HCT116 (cell line): ENCODE data around the gene USF1. TPM values are rescaled to one million over a fixed set of nuclear protein-coding genes. Genes with fewer than 3 reads are reported as not detected.

Experiments
- ATAC-seq: fragments of 200-7000 bp; cut with Tn5 transposase; 2 replicates; pipeline ENCODE4 v1.9.1; 2020; ENCODE audit warnings: mild to moderate bottlenecking, moderate library complexity
- BruUV-seq: library from RNA; stranded (reverse); fragments of 400-500 nt; replicated peaks from 2 replicates; lab custom pipeline; 2021; lab: Mats Ljungman, UMichigan
- CTCF ChIA-PET: fragments of 300-600 bp; sonication (Branson Sonifier 250); formaldehyde crosslinking; loops from one replicate; lab custom pipeline; 2021; ENCODE audit warnings: antibody characterized with exemption; lab: Charles Lee
- POLR2A ChIA-PET: fragments of 300-600, 350-600 bp; sonication (Branson Sonifier 250); formaldehyde crosslinking; loops from one replicate; lab custom pipeline; 2021; ENCODE audit warnings: antibody characterized with exemption; lab: Charles Lee
- RAD21 ChIA-PET, 2 experiments: fragments of 300-600 bp; sonication (Branson Sonifier 250); formaldehyde crosslinking; loops; one replicate each; lab custom pipeline; 2023; ENCODE audit warnings: low total read pairs in 2 of 2; ENCODE audit not compliant: uncharacterized antibody in 2 of 2, unreplicated experiment in 2 of 2, low non-redundant PET in 1 of 2; lab: Charles Lee
- DNase-seq: peaks from one replicate; pipeline ENCODE4 v3.0.0-alpha.2; 2010; ENCODE audit warnings: low read depth, low spot score
- H2AFZ ChIP-seq: fragments of 200-600 bp; shearing (Covaris generic), sonication (generic); 2 replicates; pipeline ENCODE4 v1.6.1; 2017; ENCODE audit warnings: low read depth, mixed run types, mixed read lengths, antibody characterized with exemption, low read length; ENCODE audit not compliant: poor library complexity, severe bottlenecking
- H3K27ac ChIP-seq: 2 replicates; pipeline ENCODE4 v1.5.1; 2012; ENCODE audit warnings: low read depth, low read length
- H3K27me3 ChIP-seq: fragments of 200-600 bp; sonication (generic); 2 replicates; pipeline ENCODE4 v1.6.1; 2016; ENCODE audit warnings: mixed run types, low read length, mixed read lengths; ENCODE audit not compliant: insufficient read depth
- H3K36me3 ChIP-seq, 2 experiments: fragments of 200-500 bp in 1 of 2; fragments of 200-600 bp in 1 of 2; sonication (Bioruptor generic) in 1 of 2; sonication (generic) in 1 of 2; 2 replicates each; pipeline versions ENCODE4 v1.5.1 to v1.6.1; 2014 to 2016; ENCODE audit warnings: low read length in 2 of 2, inconsistent platforms in 1 of 2, mixed read lengths in 1 of 2, mixed run types in 1 of 2; ENCODE audit not compliant: insufficient read depth in 2 of 2, control insufficient read depth in 1 of 2
- H3K4me1 ChIP-seq, 2 experiments: fragments of 200-600 bp in 1 of 2; sonication (generic) in 1 of 2; 2 replicates each; pipeline versions ENCODE4 v1.5.1 to v1.6.1; 2012 to 2017; ENCODE audit warnings: low read length in 2 of 2, inconsistent platforms in 1 of 2, mild to moderate bottlenecking in 1 of 2, mixed read lengths in 1 of 2, mixed run types in 1 of 2, moderate library complexity in 1 of 2; ENCODE audit not compliant: insufficient read depth in 2 of 2, control insufficient read depth in 1 of 2
- H3K4me2 ChIP-seq: fragments of 200-600 bp; sonication (generic); 2 replicates; pipeline ENCODE4 v1.6.1; 2017; ENCODE audit warnings: mixed run types, low read length, mixed read lengths
- H3K4me3 ChIP-seq, 2 experiments: fragments of 200-600 bp in 1 of 2; sonication (generic) in 1 of 2; replicated peaks in 1 of 2; 2 replicates each; pipeline ENCODE4 v1.5.1; 2011 to 2016; ENCODE audit warnings: low read length in 2 of 2, control low read depth in 1 of 2, low read depth in 1 of 2, mild to moderate bottlenecking in 1 of 2, mixed read lengths in 1 of 2, mixed run types in 1 of 2
- H3K79me2 ChIP-seq: fragments of 200-600 bp; sonication (generic); 2 replicates; pipeline ENCODE4 v1.6.1; 2017; ENCODE audit warnings: mild to moderate bottlenecking, mixed run types, low read length, moderate library complexity, mixed read lengths; ENCODE audit not compliant: insufficient read depth
- H3K9ac ChIP-seq: fragments of 200-600 bp; sonication (generic); 2 replicates; pipeline ENCODE4 v1.6.1; 2016; ENCODE audit warnings: low read length, mixed read lengths
- H3K9me2 ChIP-seq: fragments of 200-600 bp; sonication (generic), shearing (Covaris generic); 2 replicates; pipeline ENCODE4 v1.6.1; 2017; ENCODE audit warnings: mixed run types, mild to moderate bottlenecking, moderate library complexity; ENCODE audit not compliant: insufficient read depth
- H3K9me3 ChIP-seq, 2 experiments: fragments of 200-500 bp in 1 of 2; fragments of 200-600 bp in 1 of 2; sonication (Bioruptor generic) in 1 of 2; sonication (generic) in 1 of 2; 2 replicates each; pipeline ENCODE4 v1.6.1; 2014 to 2017; ENCODE audit warnings: low read length in 2 of 2, mixed read lengths in 2 of 2, inconsistent platforms in 1 of 2, low read depth in 1 of 2, mild to moderate bottlenecking in 1 of 2, mixed run types in 1 of 2, moderate library complexity in 1 of 2; ENCODE audit not compliant: control insufficient read depth in 1 of 2, insufficient read depth in 1 of 2
- H4K20me1 ChIP-seq: fragments of 200-600 bp; sonication (generic), shearing (Covaris generic); 2 replicates; pipeline ENCODE4 v1.6.1; 2017; ENCODE audit warnings: mixed run types, mild to moderate bottlenecking, moderate library complexity; ENCODE audit not compliant: insufficient read depth
- FOSL1 ChIP-seq: IDR thresholded peaks from 2 replicates; pipeline ENCODE4 v1.6.1; 2012; ENCODE audit warnings: low read depth
- JUND ChIP-seq: IDR thresholded peaks from 2 replicates; pipeline ENCODE4 v1.6.1; 2012
- RAD21 ChIP-seq: IDR thresholded peaks from 2 replicates; pipeline ENCODE4 v1.6.1; 2012; ENCODE audit warnings: low read depth, mild to moderate bottlenecking
- SP1 ChIP-seq: IDR thresholded peaks from 2 replicates; pipeline ENCODE4 v1.6.1; 2012; ENCODE audit warnings: low read depth
- TCF7L2 ChIP-seq: IDR thresholded peaks from 2 replicates; pipeline ENCODE4 v1.7.0; 2011; ENCODE audit warnings: borderline replicate concordance, inconsistent platforms; ENCODE audit not compliant: insufficient read depth, insufficient read length; ENCODE audit errors: extremely low read depth
- YY1 ChIP-seq: IDR thresholded peaks from 2 replicates; pipeline ENCODE4 v1.6.1; 2011; ENCODE audit warnings: low read length, low read depth, moderate library complexity, mild to moderate bottlenecking; ENCODE audit not compliant: insufficient replicate concordance; ENCODE audit errors: extremely low read depth
- ZFX ChIP-seq: fragments of 450-650 bp; IDR thresholded peaks from 2 replicates; pipeline ENCODE4 v1.6.1; 2017
- ZNF274 ChIP-seq: fragments of 200-500 bp; sonication (Bioruptor generic); IDR thresholded peaks from 2 replicates; pipeline ENCODE4 v1.6.1; 2014; ENCODE audit warnings: mild to moderate bottlenecking, low read depth, low read length, inconsistent platforms
- intact Hi-C: fragments of 100-400 bp; cut with micrococcal nuclease; formaldehyde crosslinking; loops from 2 replicates; pipeline ENCODE4 v1.10.0; 2022
- total RNA-seq: library from RNA; stranded (reverse); gene quantifications from one replicate; pipeline ENCODE4 v1.2.1, GENCODE V29; 2021; ENCODE audit not compliant: unreplicated experiment
- TF ChIP-seq, protein P1 (sequence below): IDR thresholded peaks from 2 replicates; pipeline ENCODE4 v1.6.1; 2012; ENCODE audit warnings: low read depth
- TF ChIP-seq, protein P2 (sequence below): IDR thresholded peaks from 2 replicates; pipeline ENCODE4 v1.6.1; 2012
- TF ChIP-seq, protein P3 (sequence below): IDR thresholded peaks from 2 replicates; pipeline ENCODE4 v1.6.1; 2011; ENCODE audit warnings: mild to moderate bottlenecking, low read length, moderate library complexity; ENCODE audit not compliant: insufficient replicate concordance; ENCODE audit errors: extremely low read depth

Gene USF1
- total RNA-seq, 1 experiment from 2014 or later = 48.0 TPM

GRCh38 chr1:161069731-161070270 lies 24.0 kb upstream of the USF1 start, which contains the start of gene ARHGAP30:
ARHGAP30 (minus strand) TSS chr1:161069891; CDS start chr1:161069624, 267 bp downstream.
- no peaks in the 10 kb centered on the region for H3K27me3 ChIP-seq
- no peaks in the 10 kb centered on the region for H4K20me1 ChIP-seq
- H3K9me3 ChIP-seq = no peaks in the 10 kb centered on the region
- RAD21 ChIA-PET = no interaction called here
- POLR2A ChIA-PET = no interaction called here
- CTCF ChIA-PET = interaction anchor here (3.1 kb wide), 1 partner anchor 28 kb away, joined by 25 read pairs; the partner anchor contains the start of gene KLHDC9
- H2AFZ ChIP-seq = no peak within 1 kb of the TSS
- no peak within 1 kb of the TSS for H3K4me3 ChIP-seq
- peaks cover 0 to 34% of the 10 kb centered on the region in 2 experiments; a peak in 2 of 4 replicates for H3K4me1 ChIP-seq
- TF ChIP-seq FOSL1 (no peak), SP1 (no peak), TCF7L2 (no peak), RAD21 (no peak)
- no peak within 1 kb of the TSS for H3K27ac ChIP-seq
- H3K9me2 ChIP-seq = no peaks in the 10 kb centered on the region
- H3K79me2 ChIP-seq = no peaks in the 10 kb centered on the region
- no peaks in the 10 kb centered on the region for H3K36me3 ChIP-seq
- DNase-seq (no peak), ATAC-seq (no peak)
- intact Hi-C loops = no loop called here
- no TSS peak for BruUV-seq
- no peak within 1 kb of the TSS for H3K9ac ChIP-seq
- no peak within 1 kb of the TSS for H3K4me2 ChIP-seq

DNA sequence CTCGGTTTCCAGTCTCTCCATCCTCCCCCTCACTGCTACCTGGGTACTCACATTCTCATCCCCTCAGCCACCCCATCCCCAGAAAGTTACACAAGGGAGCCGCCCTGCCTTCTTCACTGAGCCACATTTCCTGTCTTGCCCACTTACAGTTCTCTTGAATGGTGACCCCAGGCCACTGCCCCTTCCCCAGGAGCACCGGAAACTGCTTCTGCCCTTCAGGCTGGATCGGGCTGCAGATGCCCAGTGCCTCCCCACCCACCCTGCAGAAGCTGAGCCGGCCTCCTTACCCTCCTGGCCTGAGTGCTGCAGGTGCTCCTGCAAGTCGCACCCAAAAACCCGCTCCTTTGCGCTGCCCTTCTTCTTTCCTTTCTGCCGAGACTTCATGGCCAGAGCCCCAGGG lies 23.5 kb upstream of the USF1 start:
- intact Hi-C loops = no loop called here
- Histone ChIP-seq H3K4me3 (no peak overlapping the region), H3K9me2 (no peaks in the 10 kb centered on the region), H3K9me3 (no peaks in the 10 kb centered on the region), H4K20me1 (no peaks in the 10 kb centered on the region), H3K36me3 (no peaks in the 10 kb centered on the region), H3K27me3 (no peaks in the 10 kb centered on the region), H2AFZ (no peak overlapping the region), H3K4me2 (no peak overlapping the region), H3K27ac (no peak overlapping the region), H3K79me2 (no peaks in the 10 kb centered on the region), H3K9ac (no peak overlapping the region), H3K4me1 (peaks cover 0 to 29% of the 10 kb centered on the region in 2 experiments; a peak in 2 of 4 replicates)
- CTCF ChIA-PET = no interaction called here
- ATAC-seq (no peak), DNase-seq (no peak)
- RAD21 ChIA-PET = no interaction called here
- POLR2A ChIA-PET = no interaction called here
- no TSS peak for BruUV-seq
- no peak for TF ChIP-seq YY1
- no peak for TF ChIP-seq ZFX
- TF ChIP-seq ZNF274 = no peak
- TF ChIP-seq JUND = no peak
- TF ChIP-seq, protein P1, sequence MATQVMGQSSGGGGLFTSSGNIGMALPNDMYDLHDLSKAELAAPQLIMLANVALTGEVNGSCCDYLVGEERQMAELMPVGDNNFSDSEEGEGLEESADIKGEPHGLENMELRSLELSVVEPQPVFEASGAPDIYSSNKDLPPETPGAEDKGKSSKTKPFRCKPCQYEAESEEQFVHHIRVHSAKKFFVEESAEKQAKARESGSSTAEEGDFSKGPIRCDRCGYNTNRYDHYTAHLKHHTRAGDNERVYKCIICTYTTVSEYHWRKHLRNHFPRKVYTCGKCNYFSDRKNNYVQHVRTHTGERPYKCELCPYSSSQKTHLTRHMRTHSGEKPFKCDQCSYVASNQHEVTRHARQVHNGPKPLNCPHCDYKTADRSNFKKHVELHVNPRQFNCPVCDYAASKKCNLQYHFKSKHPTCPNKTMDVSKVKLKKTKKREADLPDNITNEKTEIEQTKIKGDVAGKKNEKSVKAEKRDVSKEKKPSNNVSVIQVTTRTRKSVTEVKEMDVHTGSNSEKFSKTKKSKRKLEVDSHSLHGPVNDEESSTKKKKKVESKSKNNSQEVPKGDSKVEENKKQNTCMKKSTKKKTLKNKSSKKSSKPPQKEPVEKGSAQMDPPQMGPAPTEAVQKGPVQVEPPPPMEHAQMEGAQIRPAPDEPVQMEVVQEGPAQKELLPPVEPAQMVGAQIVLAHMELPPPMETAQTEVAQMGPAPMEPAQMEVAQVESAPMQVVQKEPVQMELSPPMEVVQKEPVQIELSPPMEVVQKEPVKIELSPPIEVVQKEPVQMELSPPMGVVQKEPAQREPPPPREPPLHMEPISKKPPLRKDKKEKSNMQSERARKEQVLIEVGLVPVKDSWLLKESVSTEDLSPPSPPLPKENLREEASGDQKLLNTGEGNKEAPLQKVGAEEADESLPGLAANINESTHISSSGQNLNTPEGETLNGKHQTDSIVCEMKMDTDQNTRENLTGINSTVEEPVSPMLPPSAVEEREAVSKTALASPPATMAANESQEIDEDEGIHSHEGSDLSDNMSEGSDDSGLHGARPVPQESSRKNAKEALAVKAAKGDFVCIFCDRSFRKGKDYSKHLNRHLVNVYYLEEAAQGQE = no peak
- no peak for TF ChIP-seq TCF7L2
- TF ChIP-seq, protein P2, sequence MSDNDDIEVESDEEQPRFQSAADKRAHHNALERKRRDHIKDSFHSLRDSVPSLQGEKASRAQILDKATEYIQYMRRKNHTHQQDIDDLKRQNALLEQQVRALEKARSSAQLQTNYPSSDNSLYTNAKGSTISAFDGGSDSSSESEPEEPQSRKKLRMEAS = no peak
- TF ChIP-seq, protein P3, sequence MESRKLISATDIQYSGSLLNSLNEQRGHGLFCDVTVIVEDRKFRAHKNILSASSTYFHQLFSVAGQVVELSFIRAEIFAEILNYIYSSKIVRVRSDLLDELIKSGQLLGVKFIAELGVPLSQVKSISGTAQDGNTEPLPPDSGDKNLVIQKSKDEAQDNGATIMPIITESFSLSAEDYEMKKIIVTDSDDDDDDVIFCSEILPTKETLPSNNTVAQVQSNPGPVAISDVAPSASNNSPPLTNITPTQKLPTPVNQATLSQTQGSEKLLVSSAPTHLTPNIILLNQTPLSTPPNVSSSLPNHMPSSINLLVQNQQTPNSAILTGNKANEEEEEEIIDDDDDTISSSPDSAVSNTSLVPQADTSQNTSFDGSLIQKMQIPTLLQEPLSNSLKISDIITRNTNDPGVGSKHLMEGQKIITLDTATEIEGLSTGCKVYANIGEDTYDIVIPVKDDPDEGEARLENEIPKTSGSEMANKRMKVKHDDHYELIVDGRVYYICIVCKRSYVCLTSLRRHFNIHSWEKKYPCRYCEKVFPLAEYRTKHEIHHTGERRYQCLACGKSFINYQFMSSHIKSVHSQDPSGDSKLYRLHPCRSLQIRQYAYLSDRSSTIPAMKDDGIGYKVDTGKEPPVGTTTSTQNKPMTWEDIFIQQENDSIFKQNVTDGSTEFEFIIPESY = no peak
- no peak for TF ChIP-seq SP1
